IPS-NIHi11 (cell line): ENCODE measurements around the gene DCST2.

Experiments
- DNase-seq: peaks from one replicate; pipeline ENCODE4 v3.0.0; 2012; ENCODE audit warnings: mixed read lengths, low spot score

DCST2 gene

DNA sequence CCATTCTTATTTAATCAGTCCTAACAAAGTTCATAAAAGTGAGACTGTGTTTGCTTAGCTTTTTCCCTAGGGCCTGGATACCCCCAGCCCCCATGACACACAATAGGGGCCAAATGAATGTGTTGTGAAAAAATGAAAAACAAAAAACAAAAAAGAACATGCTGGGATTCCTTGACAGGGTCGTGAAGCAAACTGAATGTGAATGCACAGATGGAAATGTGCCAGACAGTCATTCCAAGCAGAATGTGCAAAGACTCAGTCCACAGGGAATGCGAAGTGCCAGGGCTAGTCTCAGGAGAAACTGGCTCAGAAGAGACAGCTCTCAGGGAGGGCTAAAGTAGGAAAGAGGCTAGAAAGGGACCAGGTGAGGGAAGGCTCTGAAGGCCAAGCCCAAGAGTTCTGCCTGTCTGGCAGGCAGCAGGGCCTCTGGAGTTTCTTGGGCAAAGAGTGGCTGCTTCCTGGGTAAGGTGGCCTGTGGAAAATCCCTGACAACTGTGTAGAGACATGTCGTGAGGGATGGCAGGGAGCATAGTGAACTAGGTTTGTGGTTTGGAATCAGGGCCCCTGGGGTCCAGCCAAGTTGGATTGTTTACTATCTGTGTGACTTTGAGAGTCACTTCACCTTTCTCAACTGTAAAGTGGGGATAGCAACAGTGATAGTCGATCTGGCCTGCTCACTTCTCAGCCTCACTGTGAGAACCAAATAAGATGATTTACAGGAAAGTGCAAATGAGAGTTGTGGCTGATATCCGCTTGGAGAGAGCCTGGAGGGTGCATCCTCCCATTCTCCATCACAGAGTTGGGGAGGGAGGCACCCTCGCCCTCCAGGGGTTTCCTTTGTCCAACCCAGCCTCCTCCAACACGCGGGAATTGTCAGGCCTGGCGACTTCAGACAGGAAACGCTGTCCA lies 16.3 kb upstream of the DCST2 start:
- no peak for DNase-seq

DNA sequence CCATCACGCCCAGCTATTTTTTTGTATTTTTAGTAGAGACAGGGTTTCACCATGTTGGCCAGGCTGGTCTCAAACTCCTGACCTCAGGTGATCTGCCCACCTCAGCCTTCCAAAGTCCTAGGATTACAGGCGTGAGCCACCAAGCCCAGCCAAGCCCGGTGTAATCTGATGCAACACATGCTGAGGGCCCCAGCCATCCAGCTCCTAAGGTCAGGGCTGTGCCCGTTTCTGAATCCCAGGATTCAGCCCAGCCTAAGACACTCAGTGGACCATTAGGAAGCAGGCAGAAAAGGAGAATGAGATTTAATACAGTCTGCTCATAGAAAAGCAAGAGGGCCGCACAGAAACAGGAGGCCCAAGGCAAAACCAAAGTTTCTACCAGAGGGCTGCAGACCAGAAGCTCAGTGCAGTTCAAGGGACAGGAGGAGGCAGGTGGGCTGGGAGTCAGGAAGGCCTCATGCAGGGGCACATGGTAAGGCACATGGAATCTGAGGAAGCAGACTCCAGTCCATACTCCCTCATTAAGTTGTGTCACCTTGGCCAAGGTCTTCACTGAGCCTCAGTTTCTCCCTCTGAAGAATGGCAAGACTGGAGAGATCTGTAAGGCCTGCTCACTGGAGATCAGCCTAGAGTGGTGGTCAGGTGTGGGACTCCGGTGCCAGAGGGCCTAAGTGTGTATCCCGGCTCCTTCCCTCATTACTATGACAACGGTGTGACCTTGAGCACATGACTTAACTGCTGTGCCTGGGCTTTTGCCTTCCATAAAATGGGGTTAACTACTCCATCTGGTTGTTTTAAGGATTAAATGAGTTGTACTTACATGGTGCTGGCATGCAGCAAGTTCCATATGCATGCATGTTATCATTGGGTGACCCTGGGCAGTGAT lies 15.1 kb upstream of the DCST2 start:
- no peak for DNase-seq

DNA sequence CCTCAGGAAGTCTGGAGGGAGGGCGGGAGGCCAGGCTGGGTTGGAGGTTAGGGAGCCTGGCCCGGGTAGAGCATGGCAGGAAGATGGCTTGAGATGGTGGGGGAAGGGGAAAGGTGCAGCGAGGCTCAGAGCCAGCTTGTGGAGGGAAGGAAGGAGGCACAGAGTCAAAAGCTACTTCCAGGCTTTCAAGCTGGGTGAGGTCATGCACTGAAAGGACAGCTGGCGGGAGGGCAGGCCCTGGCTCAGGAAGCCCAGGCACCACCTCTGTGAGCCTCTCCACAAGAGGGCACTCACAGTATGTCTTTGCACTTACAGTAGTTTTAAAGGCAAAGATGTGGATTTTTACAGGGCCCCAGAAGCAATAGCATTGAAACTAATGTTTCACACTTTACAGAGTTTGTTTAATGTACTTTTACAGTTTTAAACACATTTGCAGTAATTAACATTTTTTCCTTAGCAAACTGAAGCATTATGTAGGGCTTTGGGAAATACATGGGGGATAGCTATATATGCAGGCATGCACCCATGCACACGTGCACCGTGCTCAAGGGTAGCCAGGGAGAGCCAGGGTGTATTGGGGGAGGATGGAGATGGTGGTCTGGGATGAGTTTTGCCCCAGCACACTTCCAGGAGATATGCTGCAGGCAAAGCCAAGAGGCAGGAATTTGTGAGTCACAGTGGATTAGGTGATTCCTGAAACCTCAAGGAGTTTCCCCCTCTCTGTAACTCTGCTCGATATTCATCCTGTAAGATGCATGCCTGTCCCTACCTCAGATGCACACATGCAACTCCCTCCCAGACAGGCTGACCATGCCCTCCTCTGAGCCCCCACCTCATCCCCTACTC lies 11.5 kb upstream of the DCST2 start:
- peak; percentile 91 for DNase-seq

DNA sequence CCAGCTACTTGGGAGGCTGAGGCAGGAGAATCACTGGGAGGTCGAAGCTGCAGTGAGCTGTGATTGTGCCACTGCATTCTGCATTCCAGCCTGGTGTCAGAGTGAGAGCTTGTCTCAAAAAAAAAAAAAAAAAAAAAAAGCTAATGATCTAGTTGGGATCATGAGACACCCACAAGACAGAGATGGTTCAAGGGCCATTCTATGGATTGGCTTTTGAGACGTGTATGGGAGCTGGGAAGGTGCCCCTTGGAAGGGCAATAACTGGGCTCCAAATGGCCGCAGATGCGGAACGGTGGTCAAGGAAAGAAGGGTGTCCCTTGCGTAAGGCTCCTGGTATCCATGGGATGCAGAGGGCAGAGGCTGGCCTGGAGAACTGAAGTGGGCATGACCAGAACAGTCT lies 10.8 kb upstream of the DCST2 start:
- DNase-seq = no peak

DNA sequence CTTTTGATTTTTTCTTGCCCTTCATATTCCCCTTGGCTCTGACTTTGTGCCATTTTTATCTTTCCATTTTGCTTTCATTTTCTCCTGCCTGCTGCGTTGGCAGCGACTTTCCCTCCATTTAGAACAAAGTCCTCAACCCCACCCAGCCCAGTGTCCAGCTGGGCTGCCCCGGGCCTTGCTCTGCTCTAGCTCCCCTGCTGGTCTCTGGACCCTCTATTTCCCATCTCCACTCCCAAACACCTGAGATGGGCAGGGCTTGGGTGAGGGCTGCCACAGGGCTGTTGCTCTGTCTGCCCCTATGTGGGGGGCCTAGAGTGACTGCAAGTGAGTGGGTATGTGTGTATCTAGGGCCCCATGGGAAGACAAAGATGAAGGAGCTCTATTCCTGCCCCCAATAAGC lies 10.2 kb upstream of the DCST2 start:
- DNase-seq = no peak

DNA sequence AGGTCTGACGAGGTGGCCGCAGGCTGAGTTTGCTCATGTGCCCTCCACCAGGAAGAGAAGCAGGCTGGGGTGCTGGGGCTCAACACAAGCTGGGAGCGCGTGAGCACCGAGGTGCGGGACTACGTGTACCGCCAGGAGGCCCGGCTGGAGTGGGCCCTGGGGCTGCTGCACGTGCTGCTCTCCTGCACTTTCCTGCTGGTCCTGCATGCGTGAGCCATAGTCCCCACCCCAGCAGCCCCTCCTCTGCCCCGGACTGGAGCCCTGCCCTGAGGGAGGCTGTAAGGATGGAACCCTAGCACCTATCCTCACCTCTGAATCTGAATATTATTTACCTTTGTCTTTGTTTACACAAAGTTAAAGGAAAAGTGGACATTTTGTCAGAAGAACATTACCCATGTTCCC lies 9.7 kb upstream of the DCST2 start:
- no peak for DNase-seq

DNA sequence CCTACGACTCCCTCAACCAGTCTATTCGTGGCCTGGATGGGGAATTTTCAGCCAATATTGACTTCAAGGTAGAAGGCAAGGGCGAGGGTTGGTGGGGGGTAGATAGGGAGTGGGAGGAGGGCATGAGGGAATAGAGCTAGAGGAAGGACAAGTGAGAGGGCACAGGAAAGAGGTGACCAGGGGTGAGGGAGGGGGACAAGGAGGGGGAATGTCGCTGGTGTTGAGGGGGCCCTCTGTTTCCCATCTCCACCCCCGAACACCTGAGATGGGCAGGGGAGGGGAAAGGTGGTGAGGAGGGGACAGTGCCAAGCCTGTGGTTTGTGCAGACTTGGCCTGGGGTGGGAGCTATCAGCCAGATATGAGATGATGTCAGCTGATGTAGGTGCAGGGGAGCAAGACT lies 9.2 kb upstream of the DCST2 start:
- no peak for DNase-seq

DNA sequence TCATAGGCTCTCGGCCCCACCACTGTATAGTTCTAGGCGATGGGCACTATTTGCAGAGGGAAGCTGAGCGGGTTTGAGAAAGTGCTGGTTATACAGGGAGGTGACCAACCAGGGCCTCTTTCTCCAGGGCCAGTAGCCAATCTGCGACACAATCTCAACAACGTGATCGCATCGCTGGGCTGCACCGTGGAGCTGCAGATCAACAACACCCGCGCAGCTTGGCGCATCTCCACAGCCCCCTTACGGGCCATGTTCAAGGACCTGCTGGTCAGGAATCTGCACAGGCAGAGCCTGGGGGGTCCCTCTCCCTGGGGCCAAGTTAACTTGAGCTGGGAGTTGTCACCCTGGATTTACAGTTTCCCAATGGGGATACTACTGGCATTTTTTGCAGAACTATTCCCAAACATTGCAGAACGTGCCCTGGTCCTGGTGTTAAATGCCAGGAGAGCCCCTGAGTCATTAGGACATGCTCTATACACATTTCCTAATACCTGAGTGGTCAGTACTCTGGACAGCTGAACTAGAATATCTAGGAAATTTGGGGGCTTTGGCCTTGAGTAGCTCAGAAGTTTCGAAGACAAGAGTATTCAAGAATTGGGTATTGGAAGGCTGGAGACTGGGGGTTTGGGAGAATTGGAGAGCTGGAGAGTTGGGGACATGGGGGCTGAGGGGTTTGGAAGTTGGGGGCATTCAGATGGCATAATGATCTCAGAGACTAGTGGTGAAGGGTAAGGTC lies 6.9 kb upstream of the DCST2 start:
- DNase-seq = no peak

DNA sequence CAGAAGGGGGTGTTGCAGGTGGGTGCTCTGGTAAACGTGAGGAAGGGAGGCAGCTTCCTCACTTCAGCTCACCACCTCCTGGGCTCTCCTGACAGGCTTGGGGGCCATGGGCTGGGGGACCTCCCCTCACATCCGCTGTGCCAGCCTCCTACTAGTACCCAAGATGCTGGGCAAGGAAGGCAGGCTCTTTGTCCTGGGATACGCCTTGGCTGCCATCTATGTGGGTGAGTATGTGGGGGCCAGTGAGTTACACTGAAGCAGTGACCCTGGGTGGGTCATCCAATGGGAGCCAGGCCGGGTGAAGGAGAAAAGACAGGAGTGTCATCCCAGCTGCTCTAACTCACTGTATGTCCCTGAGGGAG lies 5.7 kb upstream of the DCST2 start:
- no peak for DNase-seq

DNA sequence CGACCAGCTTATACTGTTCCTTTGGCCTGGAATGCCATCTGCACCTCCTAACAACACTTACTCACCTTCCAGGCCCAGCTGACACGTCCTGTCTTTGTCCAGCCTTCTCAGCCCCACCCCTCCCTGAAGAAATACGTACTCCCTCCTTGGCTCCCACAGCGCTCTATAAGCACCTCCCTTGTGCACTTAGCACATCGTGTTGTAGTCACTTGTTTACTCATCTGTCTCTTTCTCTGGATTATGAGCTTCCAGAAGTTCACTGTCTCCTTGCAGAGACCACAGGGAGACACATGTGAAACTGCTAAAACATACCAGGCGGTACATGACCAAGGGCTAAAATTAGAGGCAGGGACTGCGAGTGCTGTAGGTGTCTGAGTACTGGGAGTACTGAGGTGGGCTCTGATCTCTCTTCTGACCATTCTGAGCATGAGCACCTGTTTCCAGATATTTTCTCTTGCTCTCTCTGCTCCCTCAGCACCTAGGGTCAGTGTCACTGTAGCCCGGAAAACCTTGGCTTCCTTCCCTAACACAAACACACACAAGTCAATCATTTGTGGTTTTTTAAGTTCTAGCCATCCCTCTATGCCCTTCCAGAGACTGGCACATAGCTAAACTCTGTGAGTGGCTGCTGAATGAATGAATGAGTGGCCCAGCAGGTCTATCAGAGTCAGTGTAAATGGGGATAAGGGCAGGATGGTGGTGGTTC lies 5.2 kb upstream of the DCST2 start:
- no peak for DNase-seq

DNA sequence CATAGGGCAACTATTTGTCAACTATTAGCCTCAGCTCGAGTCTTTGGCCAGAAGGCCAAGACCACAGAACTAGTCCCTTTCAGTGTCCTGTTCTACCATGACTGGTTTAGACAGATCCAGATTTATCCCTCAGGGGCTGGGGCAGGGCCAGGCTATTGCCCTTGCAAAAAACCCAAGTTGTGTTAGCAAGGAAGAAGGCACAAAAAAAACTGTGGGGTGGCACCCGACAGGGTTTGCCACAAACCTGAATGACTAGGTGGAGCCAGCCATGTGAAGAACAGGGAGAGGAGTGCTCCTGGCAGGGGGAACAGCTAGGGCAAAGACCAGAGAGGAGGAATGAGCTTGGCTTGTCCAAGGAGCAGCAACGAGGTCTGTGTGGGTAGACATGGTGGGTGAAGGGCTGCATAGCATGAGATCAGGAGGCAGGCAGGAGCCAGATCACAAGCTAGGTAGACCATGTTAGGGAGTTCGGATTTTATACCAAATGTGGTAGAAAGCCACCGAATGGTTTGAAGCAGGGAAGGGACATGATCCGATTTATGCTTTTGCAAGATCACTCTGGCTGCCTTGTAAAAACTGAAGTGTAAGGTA lies 4.4 kb upstream of the DCST2 start:
- no peak for DNase-seq

DNA sequence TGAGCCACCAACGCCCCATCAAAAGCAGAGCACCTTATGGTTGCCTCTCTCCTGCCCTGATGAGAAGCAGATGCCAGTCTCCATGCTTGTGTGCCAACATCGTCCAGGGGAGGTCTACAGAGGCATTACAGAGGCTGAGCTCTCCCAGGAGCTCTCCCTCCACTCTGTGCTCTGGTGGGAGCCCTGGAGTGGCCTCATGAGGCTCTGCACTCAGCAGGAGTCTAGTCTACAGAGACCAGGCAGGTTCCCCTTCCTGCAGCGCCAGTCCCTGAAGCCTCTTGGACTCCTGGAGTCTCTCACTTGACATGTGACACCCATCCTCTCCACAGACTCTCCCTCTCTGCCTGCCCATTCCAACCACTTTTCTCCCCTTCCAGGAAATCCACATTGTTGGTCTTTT lies 3.5 kb upstream of the DCST2 start:
- DNase-seq = no peak

DNA sequence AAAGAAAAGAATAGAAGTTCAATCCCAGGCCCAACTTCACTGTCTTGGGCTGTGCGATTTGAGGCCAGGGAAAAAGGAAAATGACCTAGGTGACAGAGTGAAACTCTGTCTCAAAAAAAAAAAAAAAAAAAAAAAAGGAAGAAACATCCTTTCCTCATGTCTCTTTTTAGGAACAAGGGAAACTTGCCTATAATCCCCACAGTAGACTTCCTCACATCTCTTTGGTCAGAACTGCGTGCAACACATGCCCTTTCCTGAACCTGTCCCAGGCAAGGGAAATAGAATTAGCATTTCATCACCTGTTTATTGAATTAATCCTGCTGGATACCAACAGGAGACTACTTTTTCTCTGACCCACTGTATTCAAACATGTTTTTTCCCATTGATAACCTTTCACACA lies 2.4 kb upstream of the DCST2 start:
- no peak for DNase-seq

DNA sequence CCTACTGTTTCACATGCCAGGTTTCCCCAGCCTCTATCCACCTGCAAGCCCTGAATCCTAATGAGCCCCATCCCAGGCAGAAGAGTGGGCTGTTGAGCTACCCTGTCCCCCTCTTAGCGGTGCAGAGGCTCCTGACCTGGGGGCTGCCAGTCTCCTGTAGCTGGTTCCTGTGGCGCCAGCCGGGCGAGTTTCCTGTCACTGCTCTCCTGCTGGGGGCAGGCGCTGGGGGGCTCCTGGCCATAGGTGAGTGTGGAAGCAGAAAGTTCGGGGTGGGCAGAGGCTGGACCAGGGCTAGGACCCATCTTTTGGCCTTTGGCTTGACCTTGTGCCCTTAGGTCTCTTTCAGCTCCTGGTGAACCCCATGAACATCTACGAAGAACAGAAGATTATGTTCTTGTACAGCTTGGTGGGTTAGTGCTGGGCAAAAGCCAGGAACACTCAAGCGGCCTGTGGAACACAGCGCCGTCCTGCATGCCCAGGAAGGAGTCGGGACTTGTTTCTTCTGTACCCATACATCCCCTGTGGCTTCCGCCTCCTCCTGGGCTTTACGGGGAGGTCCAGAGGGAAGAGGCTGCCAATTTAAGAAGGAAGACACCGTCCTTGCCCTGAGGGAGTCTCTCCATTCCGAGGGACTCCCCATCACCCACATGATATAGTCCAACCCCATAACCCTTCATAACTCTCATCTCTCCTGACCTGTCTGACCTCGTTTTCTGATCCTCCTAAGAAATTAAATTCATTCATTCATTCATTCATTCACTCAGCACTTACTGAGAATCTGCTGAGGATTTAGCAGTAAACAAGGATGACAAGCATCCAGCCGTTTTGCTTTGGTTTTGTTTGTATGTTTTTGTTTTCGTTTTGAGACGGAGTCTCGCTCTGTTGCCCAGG lies 982 bp upstream of the DCST2 start:
- DNase-seq = no peak

DNA sequence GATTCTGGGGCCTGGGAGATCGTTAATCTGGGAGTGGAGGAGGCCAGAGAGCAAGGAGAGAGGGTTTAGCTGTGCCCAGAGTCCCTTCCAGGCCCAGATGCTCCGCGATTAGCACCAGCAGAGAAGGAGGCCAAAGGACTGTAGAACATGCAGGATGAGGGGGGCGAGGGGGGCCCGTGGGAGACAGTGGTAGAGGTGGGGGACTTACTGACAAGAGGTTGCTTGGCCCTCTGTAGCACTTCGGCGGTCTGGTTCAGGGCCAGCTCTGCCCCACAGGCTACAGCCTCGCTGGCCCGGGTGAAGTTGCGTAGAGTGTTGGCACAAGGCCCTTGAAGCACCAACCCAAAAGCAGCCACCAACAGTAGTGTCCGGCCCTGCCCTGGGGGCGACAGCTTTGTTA lies 695 bp downstream of the DCST2 start:
- no peak for DNase-seq

DNA sequence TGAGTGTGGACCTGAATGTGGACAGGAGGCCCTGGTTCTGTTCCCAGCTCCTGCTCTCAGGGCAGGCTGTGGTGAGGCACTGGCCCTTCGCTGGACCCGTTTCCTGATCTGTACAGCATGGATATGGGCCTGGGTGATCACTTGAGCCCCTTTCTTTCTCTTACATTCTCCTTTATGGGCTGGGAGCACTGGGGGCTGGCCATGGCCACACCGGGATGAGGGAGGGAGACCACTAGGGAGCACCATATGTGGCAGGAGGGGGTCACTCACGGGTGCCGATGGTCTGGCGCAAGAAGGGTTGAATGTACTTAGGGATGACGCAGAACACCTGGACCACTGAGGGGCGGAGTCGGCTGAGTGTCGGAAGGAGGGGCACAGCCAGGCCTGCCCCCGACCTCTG lies 2.7 kb downstream of the DCST2 start:
- no peak for DNase-seq

DNA sequence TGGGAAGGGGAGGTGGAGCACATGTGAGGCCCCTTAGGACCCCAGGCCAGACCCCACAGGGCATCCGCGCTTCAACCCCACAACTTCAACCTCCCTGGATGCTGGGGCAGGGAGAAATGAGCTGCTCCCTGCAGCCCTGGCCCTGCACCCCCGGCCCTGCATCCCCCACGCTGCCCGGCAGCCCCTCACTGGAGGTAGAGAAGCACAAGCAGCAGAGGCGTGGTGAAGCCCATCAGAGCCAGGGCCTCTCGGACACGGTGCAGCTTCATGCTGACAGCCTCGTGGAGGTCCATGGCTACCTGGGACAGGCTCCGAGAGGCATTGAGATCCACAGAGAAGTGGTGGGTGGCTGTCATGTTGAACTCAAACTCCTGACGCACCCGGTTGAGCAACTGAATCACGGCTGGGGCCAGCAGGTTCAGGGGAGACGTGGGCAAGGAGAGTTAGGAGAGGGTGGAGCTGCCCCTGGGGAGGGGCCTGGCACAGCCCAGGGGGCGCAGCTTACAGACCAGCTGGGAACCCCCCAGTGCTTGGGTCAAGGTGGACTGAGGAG lies 3.3 kb downstream of the DCST2 start:
- no peak for DNase-seq

DNA sequence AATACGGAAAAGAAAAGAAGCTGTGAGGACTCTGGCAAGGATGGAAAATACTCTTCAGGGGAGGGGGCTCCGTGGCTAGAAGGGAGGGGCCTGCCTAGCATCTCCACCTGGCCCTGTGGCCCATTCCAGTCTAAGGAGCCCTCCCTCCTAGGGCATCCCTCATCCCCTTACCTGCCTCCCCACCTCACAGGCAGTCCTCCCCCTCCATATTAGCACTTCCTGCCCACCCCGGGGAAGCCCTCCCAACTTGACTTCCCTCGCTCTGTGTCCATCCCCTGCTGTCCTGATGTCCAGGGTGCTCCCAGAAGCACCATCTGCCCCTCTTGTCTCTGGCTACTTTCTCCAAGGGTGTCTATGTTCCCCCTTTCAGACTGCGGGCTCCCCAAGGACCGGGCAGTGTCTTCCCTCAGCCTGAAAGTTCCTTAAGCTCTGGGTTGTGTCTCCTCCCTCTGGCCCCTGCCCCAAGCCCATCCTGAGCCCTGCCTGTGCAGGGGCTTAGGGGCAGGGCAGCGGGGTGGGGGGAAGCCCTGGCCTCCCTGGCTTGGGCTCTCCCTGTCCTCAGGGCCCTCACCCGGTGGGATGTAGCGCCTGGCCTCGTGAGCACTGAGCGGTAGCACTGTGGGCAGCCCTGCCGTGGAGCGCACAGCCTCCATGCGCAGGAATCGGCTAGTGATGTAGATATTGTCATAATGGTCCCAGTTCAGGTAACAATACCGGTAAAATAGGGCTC lies 3.9 kb downstream of the DCST2 start:
- DNase-seq = no peak

DNA sequence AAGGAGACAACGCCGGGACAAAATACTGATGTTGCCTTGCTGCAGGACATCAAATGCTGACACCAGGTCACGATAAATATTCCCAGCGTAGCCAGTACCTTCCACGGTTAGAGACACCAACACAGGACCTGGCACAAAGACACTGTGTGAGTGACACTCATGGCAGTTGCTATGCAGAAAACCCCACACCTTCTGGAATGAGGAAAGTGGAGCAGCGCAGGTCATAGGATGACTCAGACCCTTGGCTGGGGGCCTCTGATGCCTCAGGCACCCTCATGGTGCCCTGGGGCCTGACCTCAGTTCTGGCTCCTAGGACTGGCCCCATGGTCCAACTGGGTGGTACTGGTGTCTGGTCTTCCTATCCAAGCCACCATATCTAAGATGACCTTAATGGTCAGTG lies 7.0 kb downstream of the DCST2 start:
- DNase-seq = no peak
